Fibroblast of lung (primary cell): ENCODE measurements around the gene AMIGO3. TPM values are rescaled to one million over a fixed set of nuclear protein-coding genes. Genes with fewer than 3 reads are reported as not detected.

Source experiments
- DNase-seq, 2 donors: peaks; one replicate each; pipeline versions ENCODE4 v3.0.0 to v3.0.0-alpha.2; 2010; ENCODE audit warnings: low read depth in 2 of 2
- H2AFZ ChIP-seq: 2 replicates; pipeline ENCODE4 v1.5.1; 2012; ENCODE audit warnings: low read length, control low read depth, inconsistent platforms
- H3K27ac ChIP-seq: 2 replicates; pipeline ENCODE4 v1.5.1; 2011; ENCODE audit warnings: low read length, control low read depth; ENCODE audit not compliant: insufficient read depth
- H3K27me3 ChIP-seq: 2 replicates; pipeline ENCODE4 v1.5.1; 2011; ENCODE audit warnings: mild to moderate bottlenecking, low read length; ENCODE audit not compliant: control insufficient read depth, insufficient read depth
- H3K36me3 ChIP-seq: 2 replicates; pipeline ENCODE4 v1.5.1; 2011; ENCODE audit warnings: low read length; ENCODE audit not compliant: control insufficient read depth, insufficient read depth
- H3K4me1 ChIP-seq: 2 replicates; pipeline ENCODE4 v1.5.1; 2011; ENCODE audit warnings: low read length; ENCODE audit not compliant: control insufficient read depth, insufficient read depth; ENCODE audit errors: extremely low read depth
- H3K4me2 ChIP-seq: 2 replicates; pipeline ENCODE4 v1.5.1; 2011; ENCODE audit warnings: low read length, control low read depth; ENCODE audit not compliant: insufficient read depth; ENCODE audit errors: extremely low read depth
- H3K4me3 ChIP-seq, 4 experiments: fragments of 200-600 bp in 1 of 4; sonication (generic) in 1 of 4; replicated peaks in 1 of 4; 2 replicates each; pipeline ENCODE4 v1.5.1; 2011 to 2016; ENCODE audit warnings: low read length in 4 of 4, low read depth in 3 of 4, mild to moderate bottlenecking in 3 of 4, control low read depth in 2 of 4, inconsistent platforms in 1 of 4, mixed read lengths in 1 of 4; ENCODE audit not compliant: insufficient read depth in 1 of 4; ENCODE audit errors: control extremely low read depth in 1 of 4
- H3K79me2 ChIP-seq: 2 replicates; pipeline ENCODE4 v1.5.1; 2012; ENCODE audit warnings: mild to moderate bottlenecking, low read length, inconsistent platforms; ENCODE audit not compliant: control insufficient read depth, insufficient read depth
- H3K9ac ChIP-seq: 2 replicates; pipeline ENCODE4 v1.5.1; 2011; ENCODE audit warnings: mild to moderate bottlenecking, low read length, control low read depth; ENCODE audit not compliant: insufficient read depth
- H3K9me3 ChIP-seq: 2 replicates; pipeline ENCODE4 v1.5.1; 2012; ENCODE audit warnings: low read depth, low read length; ENCODE audit not compliant: control insufficient read depth, insufficient read depth
- H4K20me1 ChIP-seq: 2 replicates; pipeline ENCODE4 v1.5.1; 2011; ENCODE audit warnings: low read length; ENCODE audit not compliant: control insufficient read depth, insufficient read depth; ENCODE audit errors: extremely low read depth
- EZH2 ChIP-seq: IDR thresholded peaks from 2 replicates; pipeline ENCODE4 v1.5.1; 2012; ENCODE audit warnings: low read length, control low read depth, mild to moderate bottlenecking; ENCODE audit errors: missing control alignments
- polyA plus RNA-seq, 2 donors: library from polyadenylated mRNA; depleted of rRNA in 1 of 2; stranded (reverse) in 1 of 2; unstranded in 1 of 2; fragments of >200 nt; gene quantifications; 2 replicates each; pipeline ENCODE4 v1.2.1, GENCODE V29; 2011 to 2012; ENCODE audit warnings: missing spikeins in 1 of 2
- total RNA-seq: library from RNA; depleted of rRNA; stranded (reverse); fragments of >200 nt; gene quantifications from 2 replicates; pipeline ENCODE4 v1.2.1, GENCODE V29; 2014
- TF ChIP-seq, protein P1 (sequence below), 2 donors: IDR thresholded peaks in 1 of 2; conservative IDR thresholded peaks in 1 of 2; 1 replicate in 1 of 2; 2 replicates in 1 of 2; pipeline ENCODE4 v1.5.1; 2011 to 2012; ENCODE audit warnings: low read length in 2 of 2, control low read depth in 1 of 2, inconsistent platforms in 1 of 2, low read depth in 1 of 2, mild to moderate bottlenecking in 1 of 2

The AMIGO3 gene
- total and polyA plus RNA-seq, 2 donors (not counting 1 experiment from before 2014, with no cell fraction given) = 0.33 TPM; not detected in 1

- Histone ChIP-seq H3K79me2 (peaks cover 1% of the 10 kb centered on the region), H3K36me3 (peaks cover 18% of the 10 kb centered on the region), H4K20me1 (no peaks in the 10 kb centered on the region), H3K4me1 (no peaks in the 10 kb centered on the region), H3K27me3 (no peaks in the 10 kb centered on the region), H3K4me2 (no peak overlapping the region), H3K4me3 (no peak overlapping the region), H3K27ac (no peak overlapping the region), H2AFZ (no peak overlapping the region), H3K9me3 (no peaks in the 10 kb centered on the region), H3K9ac (no peak overlapping the region)
- TF ChIP-seq, protein P1, sequence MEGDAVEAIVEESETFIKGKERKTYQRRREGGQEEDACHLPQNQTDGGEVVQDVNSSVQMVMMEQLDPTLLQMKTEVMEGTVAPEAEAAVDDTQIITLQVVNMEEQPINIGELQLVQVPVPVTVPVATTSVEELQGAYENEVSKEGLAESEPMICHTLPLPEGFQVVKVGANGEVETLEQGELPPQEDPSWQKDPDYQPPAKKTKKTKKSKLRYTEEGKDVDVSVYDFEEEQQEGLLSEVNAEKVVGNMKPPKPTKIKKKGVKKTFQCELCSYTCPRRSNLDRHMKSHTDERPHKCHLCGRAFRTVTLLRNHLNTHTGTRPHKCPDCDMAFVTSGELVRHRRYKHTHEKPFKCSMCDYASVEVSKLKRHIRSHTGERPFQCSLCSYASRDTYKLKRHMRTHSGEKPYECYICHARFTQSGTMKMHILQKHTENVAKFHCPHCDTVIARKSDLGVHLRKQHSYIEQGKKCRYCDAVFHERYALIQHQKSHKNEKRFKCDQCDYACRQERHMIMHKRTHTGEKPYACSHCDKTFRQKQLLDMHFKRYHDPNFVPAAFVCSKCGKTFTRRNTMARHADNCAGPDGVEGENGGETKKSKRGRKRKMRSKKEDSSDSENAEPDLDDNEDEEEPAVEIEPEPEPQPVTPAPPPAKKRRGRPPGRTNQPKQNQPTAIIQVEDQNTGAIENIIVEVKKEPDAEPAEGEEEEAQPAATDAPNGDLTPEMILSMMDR (conservative IDR thresholded peaks at IDR 0.05 in 1 of 2, IDR thresholded peaks at IDR 0.05 in 1 of 2; ENCODE audit: low read depth in 1 of 2, low read length in 2 of 2) = no peak
- no peak for TF ChIP-seq EZH2
- no peak for DNase-seq
Measured at GRCh38 chr3:49738067-49738713, 18.7 kb upstream of the AMIGO3 start.

- no peak for TF ChIP-seq EZH2
- TF ChIP-seq, protein P1 (conservative IDR thresholded peaks at IDR 0.05 in 1 of 2, IDR thresholded peaks at IDR 0.05 in 1 of 2; ENCODE audit: low read depth in 1 of 2, low read length in 2 of 2) = no peak
- Histone ChIP-seq H3K36me3 (peaks cover 27% of the 10 kb centered on the region), H2AFZ (no peak overlapping the region)
Measured at GRCh38 chr3:49734752-49735151, 15.3 kb upstream of the AMIGO3 start.

DNA sequence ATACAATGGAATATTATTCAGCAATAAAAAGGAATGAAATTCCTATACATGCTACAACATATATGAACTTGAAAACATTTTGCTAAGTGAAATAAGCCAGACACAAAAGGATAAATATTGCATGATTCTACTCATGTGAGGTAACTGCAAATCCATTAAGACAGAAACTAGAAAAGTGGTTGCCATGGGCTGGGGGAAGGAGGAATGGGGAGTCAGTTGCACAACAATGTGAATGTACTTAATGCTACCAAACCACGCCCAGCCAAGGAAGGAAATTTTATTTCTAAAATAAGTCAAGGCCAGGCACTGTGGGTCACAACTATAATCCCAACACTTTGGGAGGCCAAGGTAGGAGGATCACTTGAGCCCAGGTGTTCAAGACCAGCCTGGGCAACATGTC, 14.1 kb upstream of the AMIGO3 start:
- Histone ChIP-seq H4K20me1 (no peaks in the 10 kb centered on the region), H3K9me3 (no peaks in the 10 kb centered on the region), H3K27me3 (no peaks in the 10 kb centered on the region), H3K27ac (no peak overlapping the region), H2AFZ (no peak overlapping the region), H3K4me3 (no peak overlapping the region), H3K36me3 (peaks cover 24% of the 10 kb centered on the region), H3K9ac (no peak overlapping the region), H3K79me2 (no peaks in the 10 kb centered on the region), H3K4me1 (no peaks in the 10 kb centered on the region), H3K4me2 (no peak overlapping the region)
- DNase-seq = no peak
- TF ChIP-seq, protein P1 (conservative IDR thresholded peaks at IDR 0.05 in 1 of 2, IDR thresholded peaks at IDR 0.05 in 1 of 2; ENCODE audit: low read depth in 1 of 2, low read length in 2 of 2) = no peak
- TF ChIP-seq EZH2 = no peak

More at GRCh38 chr3:49734752-49735151, 15.3 kb upstream of the AMIGO3 start:
- no peaks in the 10 kb centered on the region for H3K9me3 ChIP-seq
- no peaks in the 10 kb centered on the region for H3K27me3 ChIP-seq
- no peak overlapping the region for H3K4me2 ChIP-seq
- H3K27ac ChIP-seq = no peak overlapping the region
- peaks cover 1% of the 10 kb centered on the region for H3K79me2 ChIP-seq
- no peak overlapping the region for H3K9ac ChIP-seq
- no peak overlapping the region for H3K4me3 ChIP-seq
- no peak for DNase-seq
- H3K4me1 ChIP-seq = no peaks in the 10 kb centered on the region
- H4K20me1 ChIP-seq = no peaks in the 10 kb centered on the region
